CD4-positive, CD25-positive, alpha-beta regulatory T cell (primary cell): ENCODE results near the gene LRRC8C. TPM values are rescaled to one million over a fixed set of nuclear protein-coding genes. Genes with fewer than 3 reads are reported as not detected.

Experiments
- ATAC-seq, 2 donors: fragments of 150-1000 bp; cut with Tn5 transposase; one replicate each; pipeline ENCODE4 v1.10.0; 2021; ENCODE audit warnings: low read depth in 2 of 2, moderate number of reproducible peaks in 2 of 2, moderate library complexity in 1 of 2
- DNase-seq, 3 donors: peaks; one replicate each; pipeline versions ENCODE4 v3.0.0 to v3.0.0-alpha.2; 2012 to 2022; ENCODE audit warnings: mixed read lengths in 1 of 3
- H3K27ac ChIP-seq: one replicate; pipeline ENCODE4 v1.7.0; 2013; ENCODE audit warnings: mild to moderate bottlenecking, low read length; ENCODE audit not compliant: insufficient read depth, poor library complexity, severe bottlenecking
- H3K27me3 ChIP-seq: one replicate; pipeline ENCODE4 v1.7.0; 2013; ENCODE audit warnings: low read length; ENCODE audit not compliant: control insufficient read depth, insufficient read depth
- H3K36me3 ChIP-seq: one replicate; pipeline ENCODE4 v1.7.0; 2013; ENCODE audit warnings: mild to moderate bottlenecking, low read length, moderate library complexity; ENCODE audit not compliant: control insufficient read depth, insufficient read depth
- H3K4me1 ChIP-seq: 2 replicates; pipeline ENCODE4 v1.7.0; 2013; ENCODE audit warnings: mild to moderate bottlenecking, low read length; ENCODE audit not compliant: insufficient read depth, control insufficient read depth, poor library complexity, severe bottlenecking
- H3K4me3 ChIP-seq: one replicate; pipeline ENCODE4 v1.7.0; 2013; ENCODE audit warnings: low read depth, mild to moderate bottlenecking, low read length, moderate library complexity
- H3K9me3 ChIP-seq, 2 experiments: 1 replicate in 1 of 2; 2 replicates in 1 of 2; pipeline ENCODE4 v1.7.0; 2013; ENCODE audit warnings: low read length in 2 of 2, mild to moderate bottlenecking in 1 of 2, moderate library complexity in 1 of 2; ENCODE audit not compliant: control insufficient read depth in 2 of 2
- H3K27ac Mint-ChIP-seq, 3 donors: one replicate each; pipeline ENCODE4 v1.8.0; 2020 to 2022; ENCODE audit warnings: mild to moderate bottlenecking in 3 of 3, mixed read lengths in 3 of 3, moderate library complexity in 2 of 3
- H3K27me3 Mint-ChIP-seq: one replicate; pipeline ENCODE4 v1.8.0; 2022; ENCODE audit warnings: mild to moderate bottlenecking, mixed read lengths
- H3K36me3 Mint-ChIP-seq: one replicate; pipeline ENCODE4 v1.8.0; 2020; ENCODE audit warnings: mixed read lengths
- H3K4me1 Mint-ChIP-seq, 4 donors: one replicate each; pipeline ENCODE4 v1.8.0; 2020 to 2022; ENCODE audit warnings: mixed read lengths in 4 of 4, mild to moderate bottlenecking in 1 of 4
- H3K4me3 Mint-ChIP-seq, 4 donors: one replicate each; pipeline ENCODE4 v1.8.0; 2020 to 2022; ENCODE audit warnings: mild to moderate bottlenecking in 4 of 4, mixed read lengths in 4 of 4, moderate library complexity in 3 of 4
- H3K9me3 Mint-ChIP-seq, 7 donors: one replicate each; pipeline ENCODE4 v1.8.0; 2020 to 2022; ENCODE audit warnings: mixed read lengths in 7 of 7, mild to moderate bottlenecking in 3 of 7, moderate library complexity in 2 of 7
- polyA plus RNA-seq, 4 donors: library from polyadenylated mRNA; unstranded; fragments of 300-500 nt; fragmentation: Illumina TruSeq; gene quantifications; one replicate each; pipeline ENCODE4 v1.2.3, GENCODE V29; 2021
- total RNA-seq: library from RNA; stranded (reverse); gene quantifications from one replicate; pipeline ENCODE4 v1.2.3, GENCODE V29; 2022

LRRC8C gene
- total and polyA plus RNA-seq, 5 donors from 2014 or later = 22.8 to 70.4 (median 24.9) TPM

- peaks cover 62 to 91% (median 74%) of the 10 kb centered on the region in 4 donors for H3K4me1 Mint-ChIP-seq
- no peaks in the 10 kb centered on the region for H3K27me3 ChIP-seq
- H3K36me3 Mint-ChIP-seq = peaks cover 16% of the 10 kb centered on the region
- H3K9me3 ChIP-seq = no peaks in the 10 kb centered on the region
- H3K27me3 Mint-ChIP-seq = no peaks in the 10 kb centered on the region
- peaks cover 0 to 2% (median 0%) of the 10 kb centered on the region in 7 donors for H3K9me3 Mint-ChIP-seq
- H3K4me3 ChIP-seq = peak overlapping the region; percentile 46
- H3K27ac ChIP-seq = peak overlapping the region; percentile 70
- H3K36me3 ChIP-seq = peaks cover 11% of the 10 kb centered on the region
- peaks cover 47% of the 10 kb centered on the region for H3K4me1 ChIP-seq
- H3K4me3 Mint-ChIP-seq = peak overlapping the region; percentile 25 to 80 (median 50)
- ATAC-seq = no peak
- no peak for DNase-seq
- H3K27ac Mint-ChIP-seq = peak overlapping the region in 1 of 3 donors; percentile 94
Measured at GRCh38 chr1:89720839-89721238, 87.9 kb downstream of the LRRC8C start.

GRCh38 chr1:89721351-89721750, 88.4 kb downstream of the LRRC8C start:
- H3K27me3 Mint-ChIP-seq = no peaks in the 10 kb centered on the region
- H3K9me3 Mint-ChIP-seq = peaks cover 0 to 2% (median 0%) of the 10 kb centered on the region in 7 donors
- Histone ChIP-seq H3K27ac (peak overlapping the region; percentile 70), H3K4me3 (peak overlapping the region; percentile 46), H3K27me3 (no peaks in the 10 kb centered on the region), H3K36me3 (peaks cover 8% of the 10 kb centered on the region), H3K4me1 (peaks cover 47% of the 10 kb centered on the region), H3K9me3 (no peaks in the 10 kb centered on the region)
- peaks cover 65 to 93% (median 74%) of the 10 kb centered on the region in 4 donors for H3K4me1 Mint-ChIP-seq
- H3K4me3 Mint-ChIP-seq = peak overlapping the region in 3 of 4 donors; percentile 38 to 80 (median 44)
- peak overlapping the region in 2 of 3 donors; percentile 71 to 94 for H3K27ac Mint-ChIP-seq
- ATAC-seq (peak; percentile 75 to 82), DNase-seq (peak in 2 of 3 donors; percentile 53 to 82)
- H3K36me3 Mint-ChIP-seq = peaks cover 18% of the 10 kb centered on the region

DNA sequence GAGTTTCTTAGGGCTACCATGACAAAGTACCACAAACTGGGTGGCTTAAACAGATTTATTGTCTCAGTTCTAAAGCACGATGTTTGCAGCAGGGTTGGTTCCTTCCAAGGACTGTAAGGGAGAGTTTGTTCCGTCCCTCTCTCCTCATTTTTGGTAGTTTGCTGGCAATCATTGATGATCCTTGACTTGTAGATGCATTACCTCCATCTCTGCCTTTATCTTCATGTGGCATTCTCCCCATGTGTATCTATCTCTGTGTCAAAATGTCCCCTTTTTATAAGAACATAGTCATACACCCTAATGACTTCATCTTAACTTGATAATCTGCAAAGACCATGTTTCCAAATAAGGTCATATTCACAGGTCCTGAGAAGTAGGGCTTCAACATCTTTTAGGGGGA, 90.2 kb downstream of the LRRC8C start:
- H3K9me3 ChIP-seq = no peaks in the 10 kb centered on the region
- peaks cover 18% of the 10 kb centered on the region for H3K36me3 Mint-ChIP-seq

GRCh38 chr1:89723863-89724262, 90.9 kb downstream of the LRRC8C start:
- DNase-seq (no peak), ATAC-seq (no peak)
- H3K27me3 Mint-ChIP-seq = no peaks in the 10 kb centered on the region
- no peak overlapping the region for H3K4me3 ChIP-seq
- H3K36me3 ChIP-seq = no peaks in the 10 kb centered on the region
- no peaks in the 10 kb centered on the region for H3K9me3 ChIP-seq
- no peak overlapping the region for H3K27ac ChIP-seq
- H3K9me3 Mint-ChIP-seq = peaks cover 0 to 3% (median 0%) of the 10 kb centered on the region in 7 donors
- H3K4me3 Mint-ChIP-seq = no peak overlapping the region
- H3K4me1 ChIP-seq = peaks cover 39% of the 10 kb centered on the region
- H3K27ac Mint-ChIP-seq = peak overlapping the region; percentile 51 to 69 (median 65)
- H3K4me1 Mint-ChIP-seq = peaks cover 50 to 83% (median 67%) of the 10 kb centered on the region in 4 donors
- H3K27me3 ChIP-seq = no peaks in the 10 kb centered on the region
- H3K36me3 Mint-ChIP-seq = peaks cover 21% of the 10 kb centered on the region

More for the DNA sequence above, 90.2 kb downstream of the LRRC8C start:
- H3K27me3 ChIP-seq = no peaks in the 10 kb centered on the region
- peaks cover 53 to 84% (median 69%) of the 10 kb centered on the region in 4 donors for H3K4me1 Mint-ChIP-seq
- ATAC-seq = no peak
- peaks cover 42% of the 10 kb centered on the region for H3K4me1 ChIP-seq
- H3K4me3 Mint-ChIP-seq = peak overlapping the region in 1 of 4 donors; percentile 9
- H3K27me3 Mint-ChIP-seq = no peaks in the 10 kb centered on the region
- no peak for DNase-seq
- H3K27ac Mint-ChIP-seq = peak overlapping the region in 2 of 3 donors; percentile 18 to 69
- no peaks in the 10 kb centered on the region for H3K36me3 ChIP-seq
- no peak overlapping the region for H3K27ac ChIP-seq
- peaks cover 0 to 2% (median 0%) of the 10 kb centered on the region in 7 donors for H3K9me3 Mint-ChIP-seq
- H3K4me3 ChIP-seq = no peak overlapping the region

DNA sequence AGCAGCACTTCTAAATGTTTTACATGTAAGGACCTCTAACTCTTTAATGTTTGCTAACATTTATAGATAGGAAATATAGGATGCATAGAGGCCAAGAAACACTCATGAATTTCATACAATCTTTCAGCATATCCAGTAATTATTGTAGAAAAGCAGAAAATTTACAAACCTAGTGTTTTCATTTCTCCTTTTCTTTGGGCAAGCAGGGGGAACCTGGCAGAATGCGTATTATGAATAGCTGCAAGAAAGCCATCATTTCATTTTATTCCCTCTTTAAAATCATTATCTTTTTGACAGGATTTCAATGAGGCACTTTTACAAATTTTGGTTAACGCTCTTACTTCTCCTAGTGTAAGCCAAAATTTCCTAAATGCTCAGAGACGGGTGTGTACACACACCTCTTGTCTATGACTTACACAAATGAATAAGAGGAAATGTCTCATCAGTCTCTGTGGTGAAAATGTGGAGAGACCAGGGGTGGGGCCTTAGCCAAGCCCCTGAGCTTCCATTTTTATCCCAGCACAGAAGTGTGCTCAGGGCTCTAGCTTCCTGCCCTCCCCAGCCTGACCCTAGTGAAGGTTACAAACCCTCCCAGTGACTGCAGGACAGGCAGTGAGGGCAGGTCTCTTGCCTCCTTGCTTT, 91.6 kb downstream of the LRRC8C start:
- no peak overlapping the region for H3K27ac ChIP-seq

GRCh38 chr1:89725011-89725370, 92.1 kb downstream of the LRRC8C start:
- DNase-seq (no peak), ATAC-seq (no peak)
- Mint-ChIP-seq H3K4me1 (peaks cover 39 to 74% (median 59%) of the 10 kb centered on the region in 4 donors), H3K4me3 (no peak overlapping the region), H3K27ac (peak overlapping the region; percentile 56 to 74 (median 61)), H3K9me3 (peaks cover 0 to 3% (median 0%) of the 10 kb centered on the region in 7 donors), H3K36me3 (peaks cover 16% of the 10 kb centered on the region), H3K27me3 (no peaks in the 10 kb centered on the region)
- Histone ChIP-seq H3K9me3 (no peaks in the 10 kb centered on the region), H3K27ac (no peak overlapping the region), H3K4me3 (no peak overlapping the region), H3K27me3 (no peaks in the 10 kb centered on the region), H3K36me3 (no peaks in the 10 kb centered on the region), H3K4me1 (peaks cover 28% of the 10 kb centered on the region)

More for the DNA sequence above, 91.6 kb downstream of the LRRC8C start:
- peak overlapping the region; percentile 56 to 74 (median 65) for H3K27ac Mint-ChIP-seq
- H3K4me1 Mint-ChIP-seq = peaks cover 44 to 79% (median 64%) of the 10 kb centered on the region in 4 donors
- peaks cover 17% of the 10 kb centered on the region for H3K36me3 Mint-ChIP-seq
- no peak overlapping the region for H3K4me3 ChIP-seq
- H3K4me1 ChIP-seq = peaks cover 33% of the 10 kb centered on the region
- DNase-seq = peak in 1 of 3 donors; percentile 56
- H3K27me3 Mint-ChIP-seq = no peaks in the 10 kb centered on the region
- peak in 1 of 2 donors; percentile 33 for ATAC-seq
- H3K27me3 ChIP-seq = no peaks in the 10 kb centered on the region
- no peaks in the 10 kb centered on the region for H3K9me3 ChIP-seq
- no peaks in the 10 kb centered on the region for H3K36me3 ChIP-seq
- H3K4me3 Mint-ChIP-seq = no peak overlapping the region
- peaks cover 0 to 3% (median 0%) of the 10 kb centered on the region in 7 donors for H3K9me3 Mint-ChIP-seq

DNA sequence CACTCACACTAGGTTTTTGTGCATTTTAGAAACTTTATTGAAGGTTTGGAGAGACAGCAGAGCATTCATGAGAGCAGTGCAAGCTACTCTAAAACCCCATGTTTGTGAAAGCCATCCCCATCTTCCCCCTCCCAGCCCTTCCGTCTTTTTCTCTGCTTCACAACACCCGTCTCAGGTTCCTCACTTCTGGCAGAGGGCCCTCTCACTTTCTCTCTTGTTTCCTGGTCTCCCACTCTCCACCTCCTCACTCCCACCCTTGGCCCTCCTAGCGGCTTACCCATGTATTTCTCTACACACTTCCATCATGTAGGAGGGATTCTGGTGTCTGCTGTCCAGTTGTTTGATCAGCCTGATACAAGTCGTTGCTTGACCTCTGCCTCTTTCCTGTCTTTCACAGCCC, 92.7 kb downstream of the LRRC8C start:
- no peaks in the 10 kb centered on the region for H3K27me3 Mint-ChIP-seq
- H3K4me3 Mint-ChIP-seq = no peak overlapping the region
- no peaks in the 10 kb centered on the region for H3K36me3 ChIP-seq

More for the DNA sequence above, 92.7 kb downstream of the LRRC8C start:
- Histone ChIP-seq H3K4me3 (no peak overlapping the region), H3K27ac (no peak overlapping the region), H3K9me3 (no peaks in the 10 kb centered on the region), H3K27me3 (no peaks in the 10 kb centered on the region), H3K4me1 (peaks cover 22% of the 10 kb centered on the region)
- Mint-ChIP-seq H3K27ac (peak overlapping the region; percentile 15 to 75 (median 61)), H3K4me1 (peaks cover 32 to 67% (median 53%) of the 10 kb centered on the region in 4 donors), H3K36me3 (peaks cover 16% of the 10 kb centered on the region), H3K9me3 (peaks cover 0 to 3% (median 0%) of the 10 kb centered on the region in 7 donors)
- no peak for DNase-seq
- no peak for ATAC-seq
